ENCODE data around the gene USP24. TPM values are rescaled to one million over a fixed set of nuclear protein-coding genes. Genes with fewer than 3 reads are reported as not detected.
"Not testable (repeated sequence)": the region's sequence is repeated elsewhere in the genome, so short reads cannot be mapped to it uniquely, and the experiment has no call there.

USP24 gene
- polyA plus RNA-seq, 1 of the 3 experiments (the other 2 are of a cell fraction) = 8.1 TPM

DNA sequence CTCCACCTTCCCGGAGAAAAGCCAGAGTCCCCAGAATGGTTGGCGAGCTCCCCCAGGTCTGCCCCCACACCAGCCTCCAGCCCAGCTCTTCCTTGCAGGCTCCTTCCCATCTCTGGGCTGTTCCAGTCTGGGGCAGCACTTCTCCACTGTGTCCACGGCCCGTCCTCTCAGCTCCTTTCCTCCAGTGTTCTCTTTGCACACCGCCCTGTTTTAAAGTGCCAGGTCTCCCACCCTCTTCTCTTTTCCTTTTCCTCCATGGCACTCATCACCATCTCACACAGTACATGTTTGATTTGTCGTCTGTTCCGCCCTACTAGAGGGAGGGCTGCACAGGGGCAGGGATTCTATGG lies 181.9 kb downstream of the USP24 start:
- no peak overlapping the region for H3K9ac ChIP-seq
- WGBS (ENCODE audit: low lambda C conversion rate) = 73% methylated on average over 7 of the region's 7 CpGs
- no peak overlapping the region for H3K4me2 ChIP-seq
- no peaks in the 10 kb centered on the region for H3K36me3 ChIP-seq (replicated peaks in 1 of 2; ENCODE audit: control insufficient read depth in 1 of 2, insufficient read depth in 2 of 2, low read length in 1 of 2)
- H3K4me3 ChIP-seq (ENCODE audit: low read depth in 2 of 2, low read length in 1 of 2) = no peak overlapping the region
- no peaks in the 10 kb centered on the region for H3K79me2 ChIP-seq (ENCODE audit: insufficient read depth)
- TF ChIP-seq RAD21 (IDR thresholded peaks at IDR 0.05; ENCODE audit: low read length) = no peak
- TF ChIP-seq, protein P1, sequence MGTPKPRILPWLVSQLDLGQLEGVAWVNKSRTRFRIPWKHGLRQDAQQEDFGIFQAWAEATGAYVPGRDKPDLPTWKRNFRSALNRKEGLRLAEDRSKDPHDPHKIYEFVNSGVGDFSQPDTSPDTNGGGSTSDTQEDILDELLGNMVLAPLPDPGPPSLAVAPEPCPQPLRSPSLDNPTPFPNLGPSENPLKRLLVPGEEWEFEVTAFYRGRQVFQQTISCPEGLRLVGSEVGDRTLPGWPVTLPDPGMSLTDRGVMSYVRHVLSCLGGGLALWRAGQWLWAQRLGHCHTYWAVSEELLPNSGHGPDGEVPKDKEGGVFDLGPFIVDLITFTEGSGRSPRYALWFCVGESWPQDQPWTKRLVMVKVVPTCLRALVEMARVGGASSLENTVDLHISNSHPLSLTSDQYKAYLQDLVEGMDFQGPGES (IDR thresholded peaks at IDR 0.05; ENCODE audit: low read depth, low read length) = no peak
- no peak for TF ChIP-seq RCOR1 (IDR thresholded peaks at IDR 0.05; ENCODE audit: low read length)
- no peak for TF ChIP-seq SIN3A (IDR thresholded peaks at IDR 0.05; ENCODE audit: borderline replicate concordance, low read depth, low read length)
- no peak for TF ChIP-seq CTCF (IDR thresholded peaks at IDR 0.05)
- TF ChIP-seq NFIC (IDR thresholded peaks at IDR 0.05; ENCODE audit: borderline replicate concordance) = no peak
- no peak for TF ChIP-seq TEAD4 (IDR thresholded peaks at IDR 0.05; ENCODE audit: borderline replicate concordance, insufficient read depth)
- no peak for TF ChIP-seq FOXM1 (IDR thresholded peaks at IDR 0.05; ENCODE audit: low read depth)
- no peak for TF ChIP-seq GATA2 (CRISPR knock-in tag; IDR thresholded peaks at IDR 0.05)
- no peak for TF ChIP-seq MEF2A (IDR thresholded peaks at IDR 0.05; ENCODE audit: borderline replicate concordance, low read depth)
- no peak for TF ChIP-seq CHD2 (IDR thresholded peaks at IDR 0.05; ENCODE audit: low read length, partially characterized antibody)
- no peak for TF ChIP-seq YY1 (IDR thresholded peaks at IDR 0.05; ENCODE audit: low read depth)
- no peak for TF ChIP-seq SMC3 (IDR thresholded peaks at IDR 0.05; ENCODE audit: low read depth, low read length)
- no peak for DNase-seq
- H3K9me2 ChIP-seq = no peaks in the 10 kb centered on the region
- no peaks in the 10 kb centered on the region for H3K4me1 ChIP-seq (ENCODE audit: control insufficient read depth in 1 of 2, insufficient read depth in 2 of 2, low read depth in 1 of 2, low read length in 1 of 2)
- peaks cover 30% of the 10 kb centered on the region for H3K27me3 ChIP-seq (ENCODE audit: insufficient read depth)
- no peak overlapping the region for H2AFZ ChIP-seq (ENCODE audit: low read depth)
- no peaks in the 10 kb centered on the region for H3F3A ChIP-seq (replicated peaks; ENCODE audit: insufficient read depth)
- CTCF ChIA-PET = interaction anchor here (3.3 to 5.9 kb wide), 2 partner anchors 11 to 82 kb away, joined by 16 to 49 read pairs; no protein-coding TSS in a partner anchor
- no peaks in the 10 kb centered on the region for H3K9me3 ChIP-seq
- no peak overlapping the region for H3K27ac ChIP-seq (ENCODE audit: low read depth in 2 of 2, low read length in 1 of 2)
- POLR2A ChIA-PET = no interaction called here
- no peaks in the 10 kb centered on the region for H4K20me1 ChIP-seq (ENCODE audit: insufficient read depth)

DNA sequence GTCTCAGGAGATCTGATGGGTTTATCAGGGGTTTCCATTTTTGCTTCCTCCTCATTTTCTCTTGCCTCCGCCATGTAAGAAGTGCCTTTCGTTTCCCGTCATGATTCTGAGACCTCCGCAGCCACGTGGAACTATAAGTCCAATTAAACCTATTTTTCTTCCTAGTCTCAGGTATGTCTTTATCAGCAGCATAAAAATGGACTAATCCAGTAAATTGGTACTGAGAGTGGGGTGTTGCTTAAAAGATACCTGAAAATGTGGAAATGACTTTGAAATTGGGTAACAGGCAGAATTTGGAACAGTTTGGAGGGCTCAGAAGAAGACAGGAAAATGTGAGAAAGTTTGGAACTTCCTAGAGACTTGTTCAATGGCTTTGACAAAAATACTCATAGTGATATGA lies 184.1 kb downstream of the USP24 start:
- H3K27ac ChIP-seq (ENCODE audit: low read depth in 2 of 2, low read length in 1 of 2); H3K9ac ChIP-seq; H3K4me2 ChIP-seq; POLR2A ChIA-PET; H4K20me1 ChIP-seq (ENCODE audit: insufficient read depth); H3K79me2 ChIP-seq (ENCODE audit: insufficient read depth); H3K9me2 ChIP-seq; DNase-seq; H3K9me3 ChIP-seq; H3K4me3 ChIP-seq (ENCODE audit: low read depth in 2 of 2, low read length in 1 of 2); H3F3A ChIP-seq (replicated peaks; ENCODE audit: insufficient read depth); H3K36me3 ChIP-seq (replicated peaks in 1 of 2; ENCODE audit: control insufficient read depth in 1 of 2, insufficient read depth in 2 of 2, low read length in 1 of 2); H3K4me1 ChIP-seq (ENCODE audit: control insufficient read depth in 1 of 2, insufficient read depth in 2 of 2, low read depth in 1 of 2, low read length in 1 of 2); H2AFZ ChIP-seq (ENCODE audit: low read depth): not testable (repeated sequence)
- H3K27me3 ChIP-seq (ENCODE audit: insufficient read depth) = peaks cover 25% of the 10 kb centered on the region; the same call in 1 of the 2 replicates
- CTCF ChIA-PET = interaction anchor here (2.1 to 5.9 kb wide), 3 partner anchors 9 to 80 kb away, joined by 6 to 49 read pairs (median 16); no protein-coding TSS in a partner anchor
- WGBS (ENCODE audit: low lambda C conversion rate) = 94% methylated on average over 5 of the region's 5 CpGs

GRCh38 chr1:55026682-55027081 lies 188.5 kb downstream of the USP24 start:
- H4K20me1 ChIP-seq (ENCODE audit: insufficient read depth); CTCF ChIA-PET: not testable (repeated sequence)
- 90% methylated on average over 3 of the region's 3 CpGs for WGBS (ENCODE audit: low lambda C conversion rate)

DNA sequence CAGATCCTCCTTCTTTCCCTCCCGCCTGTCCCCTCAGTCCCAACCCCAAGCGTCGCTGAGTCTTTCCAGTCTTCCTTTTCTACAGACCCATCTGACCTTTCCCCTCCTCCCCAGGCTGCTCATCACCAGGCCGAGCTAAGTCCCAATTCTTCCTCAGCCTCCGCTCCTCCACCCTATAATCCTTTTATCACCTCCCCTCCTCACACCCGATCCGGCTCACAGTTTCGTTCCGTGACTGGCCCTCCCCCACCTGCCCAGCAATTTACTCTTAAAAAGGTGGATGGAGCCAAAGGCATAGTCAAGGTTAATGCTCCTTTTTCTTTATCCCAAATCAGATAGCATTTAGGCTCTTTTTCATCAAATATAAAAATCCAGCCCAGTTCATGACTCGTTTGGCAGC lies 191.0 kb downstream of the USP24 start:
- CTCF ChIA-PET = not testable (repeated sequence)

More at GRCh38 chr1:55026682-55027081, 188.5 kb downstream of the USP24 start:
- H3K4me2 ChIP-seq; H3K27ac ChIP-seq (ENCODE audit: low read depth in 2 of 2, low read length in 1 of 2); POLR2A ChIA-PET; H3K4me3 ChIP-seq (ENCODE audit: low read depth in 2 of 2, low read length in 1 of 2); H3K9me3 ChIP-seq; H3K27me3 ChIP-seq (ENCODE audit: insufficient read depth); H3K79me2 ChIP-seq (ENCODE audit: insufficient read depth); H3K4me1 ChIP-seq (ENCODE audit: control insufficient read depth in 1 of 2, insufficient read depth in 2 of 2, low read depth in 1 of 2, low read length in 1 of 2); DNase-seq; H3K9me2 ChIP-seq; H3K36me3 ChIP-seq (replicated peaks in 1 of 2; ENCODE audit: control insufficient read depth in 1 of 2, insufficient read depth in 2 of 2, low read length in 1 of 2); H2AFZ ChIP-seq (ENCODE audit: low read depth); H3K9ac ChIP-seq; H3F3A ChIP-seq (replicated peaks; ENCODE audit: insufficient read depth): not testable (repeated sequence)

More for the DNA sequence above, 191.0 kb downstream of the USP24 start:
- WGBS (ENCODE audit: low lambda C conversion rate) = 86% methylated on average over 10 of the region's 10 CpGs
- H2AFZ ChIP-seq (ENCODE audit: low read depth); H3K9ac ChIP-seq; POLR2A ChIA-PET; DNase-seq; H3K27ac ChIP-seq (ENCODE audit: low read depth in 2 of 2, low read length in 1 of 2); H3K4me3 ChIP-seq (ENCODE audit: low read depth in 2 of 2, low read length in 1 of 2); H3K4me2 ChIP-seq; H4K20me1 ChIP-seq (ENCODE audit: insufficient read depth); H3K9me2 ChIP-seq; H3K36me3 ChIP-seq (replicated peaks in 1 of 2; ENCODE audit: control insufficient read depth in 1 of 2, insufficient read depth in 2 of 2, low read length in 1 of 2); H3F3A ChIP-seq (replicated peaks; ENCODE audit: insufficient read depth); H3K4me1 ChIP-seq (ENCODE audit: control insufficient read depth in 1 of 2, insufficient read depth in 2 of 2, low read depth in 1 of 2, low read length in 1 of 2); H3K79me2 ChIP-seq (ENCODE audit: insufficient read depth); H3K9me3 ChIP-seq; H3K27me3 ChIP-seq (ENCODE audit: insufficient read depth): not testable (repeated sequence)
